PC-3 (cell line): ENCODE data around the gene PCGF2.

Experiments
- CTCF ChIP-seq: fragments of 300-600 bp; sonication (generic); conservative IDR thresholded peaks from 2 replicates; pipeline ENCODE4 v1.5.1; 2017; ENCODE audit warnings: antibody characterized with exemption, low read depth, mild to moderate bottlenecking, low read length
- EZH2 ChIP-seq: fragments of 300-600 bp; sonication (generic); IDR thresholded peaks from one replicate; pipeline ENCODE4 v1.6.1; 2017; ENCODE audit warnings: antibody characterized with exemption, mild to moderate bottlenecking, low read length; ENCODE audit not compliant: unreplicated experiment
- EZH2phosphoT487 ChIP-seq: fragments of 300-600 bp; sonication (generic); IDR thresholded peaks from 2 replicates; pipeline ENCODE4 v1.6.1; 2018; ENCODE audit warnings: mild to moderate bottlenecking, antibody characterized with exemption, low read length, borderline replicate concordance

GRCh38 chr17:38720941-38721340 is 27.2 kb downstream of the PCGF2 start:
- TF ChIP-seq EZH2phosphoT487 (no peak), CTCF (no peak), EZH2 (no peak)
